ENCODE data around the gene PNPT1.
"Not testable (repeated sequence)": the region's sequence is repeated elsewhere in the genome, so short reads cannot be mapped to it uniquely, and the experiment has no call there.

DNA sequence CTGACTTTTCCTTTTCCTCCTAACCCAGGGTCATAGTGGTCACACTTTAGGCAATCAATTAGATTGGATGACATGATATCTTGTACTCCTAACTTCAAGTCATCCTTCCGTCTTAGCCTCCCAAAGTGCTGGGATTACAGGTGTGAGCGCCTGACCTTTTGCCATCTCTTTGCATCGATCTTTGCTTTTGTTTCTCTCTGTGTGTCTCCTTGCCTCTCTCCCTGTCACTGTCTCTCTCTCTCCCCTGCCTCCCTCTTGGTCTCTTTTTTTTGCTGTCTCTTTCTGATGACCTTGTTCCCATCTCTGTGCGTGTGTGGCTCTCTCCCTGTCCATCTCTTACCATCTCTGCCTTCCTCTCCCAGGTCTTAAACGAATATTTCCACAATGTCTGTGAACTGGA lies 904 bp downstream of the PNPT1 start:
- TF ChIP-seq, protein P1, sequence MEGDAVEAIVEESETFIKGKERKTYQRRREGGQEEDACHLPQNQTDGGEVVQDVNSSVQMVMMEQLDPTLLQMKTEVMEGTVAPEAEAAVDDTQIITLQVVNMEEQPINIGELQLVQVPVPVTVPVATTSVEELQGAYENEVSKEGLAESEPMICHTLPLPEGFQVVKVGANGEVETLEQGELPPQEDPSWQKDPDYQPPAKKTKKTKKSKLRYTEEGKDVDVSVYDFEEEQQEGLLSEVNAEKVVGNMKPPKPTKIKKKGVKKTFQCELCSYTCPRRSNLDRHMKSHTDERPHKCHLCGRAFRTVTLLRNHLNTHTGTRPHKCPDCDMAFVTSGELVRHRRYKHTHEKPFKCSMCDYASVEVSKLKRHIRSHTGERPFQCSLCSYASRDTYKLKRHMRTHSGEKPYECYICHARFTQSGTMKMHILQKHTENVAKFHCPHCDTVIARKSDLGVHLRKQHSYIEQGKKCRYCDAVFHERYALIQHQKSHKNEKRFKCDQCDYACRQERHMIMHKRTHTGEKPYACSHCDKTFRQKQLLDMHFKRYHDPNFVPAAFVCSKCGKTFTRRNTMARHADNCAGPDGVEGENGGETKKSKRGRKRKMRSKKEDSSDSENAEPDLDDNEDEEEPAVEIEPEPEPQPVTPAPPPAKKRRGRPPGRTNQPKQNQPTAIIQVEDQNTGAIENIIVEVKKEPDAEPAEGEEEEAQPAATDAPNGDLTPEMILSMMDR (IDR thresholded peaks at IDR 0.05): not testable (repeated sequence)
- not testable (repeated sequence) for TF ChIP-seq POLR2A (IDR thresholded peaks at IDR 0.05)
